Progenitor cell of endocrine pancreas (in vitro differentiated cells): ENCODE measurements around the gene CCL27. TPM values are rescaled to one million over a fixed set of nuclear protein-coding genes. Genes with fewer than 3 reads are reported as not detected.

Experiments used
- DNase-seq: peaks from one replicate; pipeline ENCODE4 v3.0.0; 2021; ENCODE audit warnings: low spot score; ENCODE audit not compliant: unreplicated experiment
- H3K27ac Mint-ChIP-seq: 2 replicates; pipeline ENCODE4 v1.8.0; 2021; ENCODE audit warnings: mild to moderate bottlenecking, moderate library complexity, mixed read lengths
- H3K27me3 Mint-ChIP-seq: 2 replicates; pipeline ENCODE4 v1.8.0; 2021; ENCODE audit warnings: mixed read lengths
- H3K36me3 Mint-ChIP-seq: 2 replicates; pipeline ENCODE4 v1.8.0; 2022; ENCODE audit warnings: mixed read lengths; ENCODE audit not compliant: insufficient read depth
- H3K4me1 Mint-ChIP-seq: 2 replicates; pipeline ENCODE4 v1.8.0; 2021; ENCODE audit warnings: low read depth, mixed read lengths
- H3K4me3 Mint-ChIP-seq: 2 replicates; pipeline ENCODE4 v1.8.0; 2021; ENCODE audit warnings: low read depth, mild to moderate bottlenecking, moderate library complexity, mixed read lengths
- H3K9me3 Mint-ChIP-seq: 2 replicates; pipeline ENCODE4 v1.8.0; 2021; ENCODE audit warnings: low read depth, mixed read lengths
- CTCF ChIP-seq: fragments of 200-600 bp; sonication (generic); IDR thresholded peaks from one replicate; pipeline ENCODE4 v1.5.0; 2021; ENCODE audit warnings: antibody characterized with exemption, mild to moderate bottlenecking; ENCODE audit not compliant: unreplicated experiment
- total RNA-seq: library from RNA; stranded (reverse); gene quantifications from 2 replicates; pipeline ENCODE4 v1.2.1, GENCODE V29; 2021

The CCL27 gene
- total RNA-seq, 1 donor from 2014 or later = 0.67 TPM

GRCh38 chr9:34701769-34702736, 39.6 kb upstream of the CCL27 start:
- peak; percentile 97 for TF ChIP-seq CTCF

GRCh38 chr9:34701023-34701768, 38.7 kb upstream of the CCL27 start:
- no peaks in the 10 kb centered on the region for H3K9me3 Mint-ChIP-seq
- DNase-seq = peak; percentile 83
- peaks cover 6% of the 10 kb centered on the region for H3K4me1 Mint-ChIP-seq
- H3K36me3 Mint-ChIP-seq = no peaks in the 10 kb centered on the region
- H3K27ac Mint-ChIP-seq = no peak overlapping the region
- peak overlapping the region; percentile 66 for H3K4me3 Mint-ChIP-seq
- peaks cover 35% of the 10 kb centered on the region for H3K27me3 Mint-ChIP-seq
- peak; percentile 91 for TF ChIP-seq CTCF

More at GRCh38 chr9:34701769-34702736, 39.6 kb upstream of the CCL27 start:
- peaks cover 31% of the 10 kb centered on the region for H3K27me3 Mint-ChIP-seq
- H3K9me3 Mint-ChIP-seq = no peaks in the 10 kb centered on the region
- peak overlapping the region; percentile 66 for H3K4me3 Mint-ChIP-seq
- DNase-seq = peak; percentile 78
- peaks cover 6% of the 10 kb centered on the region for H3K4me1 Mint-ChIP-seq
- H3K27ac Mint-ChIP-seq = peak overlapping the region; percentile 1
- no peaks in the 10 kb centered on the region for H3K36me3 Mint-ChIP-seq

GRCh38 chr9:34694811-34695210, 32.4 kb upstream of the CCL27 start:
- no peak for DNase-seq
- H3K27me3 Mint-ChIP-seq = peaks cover 16% of the 10 kb centered on the region
- no peak overlapping the region for H3K4me3 Mint-ChIP-seq
- peaks cover 1% of the 10 kb centered on the region for H3K4me1 Mint-ChIP-seq
- no peak for TF ChIP-seq CTCF
- no peaks in the 10 kb centered on the region for H3K36me3 Mint-ChIP-seq
- H3K27ac Mint-ChIP-seq = no peak overlapping the region
- H3K9me3 Mint-ChIP-seq = no peaks in the 10 kb centered on the region

- Mint-ChIP-seq H3K36me3 (no peaks in the 10 kb centered on the region), H3K4me1 (peaks cover 13% of the 10 kb centered on the region), H3K9me3 (no peaks in the 10 kb centered on the region), H3K27ac (no peak overlapping the region), H3K4me3 (no peak overlapping the region), H3K27me3 (peaks cover 4% of the 10 kb centered on the region)
- no peak for TF ChIP-seq CTCF
- DNase-seq = no peak
These were observed 31.1 kb upstream of the CCL27 start for GRCh38 chr9:34693560-34693959.

GRCh38 chr9:34691936-34692315, 29.5 kb upstream of the CCL27 start:
- no peak for DNase-seq
- no peak overlapping the region for H3K4me3 Mint-ChIP-seq
- H3K9me3 Mint-ChIP-seq = no peaks in the 10 kb centered on the region
- peaks cover 18% of the 10 kb centered on the region for H3K4me1 Mint-ChIP-seq
- H3K27me3 Mint-ChIP-seq = peaks cover 3% of the 10 kb centered on the region
- TF ChIP-seq CTCF = no peak
- H3K27ac Mint-ChIP-seq = no peak overlapping the region
- H3K36me3 Mint-ChIP-seq = no peaks in the 10 kb centered on the region
